Stimulated activated CD4-positive, alpha-beta T cell treated with anti-CD3 and anti-CD28 coated beads, Interleukin-15, amount 100 ng/mL, for 24 hours (primary cell): ENCODE data around the gene CETN2.
"Not testable (repeated sequence)": the region's sequence is repeated elsewhere in the genome, so short reads cannot be mapped to it uniquely, and the experiment has no call there.

ENCODE experiments used
- DNase-seq: peaks from one replicate; pipeline ENCODE4 v3.0.0-alpha.2; 2020

CETN2 gene

GRCh38 chrX:152831391-152831790 lies 834 bp upstream of the CETN2 start:
- DNase-seq = no peak

- DNase-seq = no peak
Observed at GRCh38 chrX:152824841-152825374, 5.6 kb downstream of the CETN2 start.

- no peak for DNase-seq
Observed at GRCh38 chrX:152823657-152824056, 6.9 kb downstream of the CETN2 start.

GRCh38 chrX:152822383-152823086 lies 8.0 kb downstream of the CETN2 start:
- DNase-seq = no peak

- DNase-seq = peak; percentile 18
Observed at GRCh38 chrX:152821145-152821765, 9.3 kb downstream of the CETN2 start.

GRCh38 chrX:152819732-152820131 lies 10.8 kb downstream of the CETN2 start:
- no peak for DNase-seq

- no peak for DNase-seq
Observed at GRCh38 chrX:152819266-152819665, 11.3 kb downstream of the CETN2 start.

- no peak for DNase-seq
Observed at GRCh38 chrX:152818356-152818755, 12.2 kb downstream of the CETN2 start.

GRCh38 chrX:152817078-152817764 lies 13.3 kb downstream of the CETN2 start:
- DNase-seq = peak; percentile 11

GRCh38 chrX:152814048-152814447 lies 16.5 kb downstream of the CETN2 start:
- DNase-seq = no peak

- DNase-seq = no peak
Observed at GRCh38 chrX:152813206-152813605, 17.4 kb downstream of the CETN2 start.

GRCh38 chrX:152810403-152810802 lies 20.2 kb downstream of the CETN2 start:
- DNase-seq = no peak

- no peak for DNase-seq
Observed at GRCh38 chrX:152806035-152806434, 24.5 kb downstream of the CETN2 start.

GRCh38 chrX:152798945-152799344 lies 31.6 kb downstream of the CETN2 start:
- no peak for DNase-seq

GRCh38 chrX:152787062-152787461 lies 43.5 kb downstream of the CETN2 start:
- DNase-seq = not testable (repeated sequence)
